ENCODE measurements around the gene TMEM175.

GRCh38 chr4:951186-951585 lies 18.9 kb downstream of the TMEM175 start:
- no peak for TF ChIP-seq CTCF (IDR thresholded peaks at IDR 0.05)
- no peak for TF ChIP-seq POLR2A (IDR thresholded peaks at IDR 0.05)

All from breast epithelium (tissue), 3 donors.